Measurements from ENCODE around the gene SLC16A11.
"Not testable (repeated sequence)": the region's sequence is repeated elsewhere in the genome, so short reads cannot be mapped to it uniquely, and the experiment has no call there.

Gene SLC16A11

GRCh38 chr17:7056386-7056785 lies 12.5 kb upstream of the SLC16A11 start:
- DNase-seq = no peak

GRCh38 chr17:7050583-7050982 lies 6.7 kb upstream of the SLC16A11 start:
- not testable (repeated sequence) for DNase-seq

GRCh38 chr17:7048968-7049367 lies 5.1 kb upstream of the SLC16A11 start:
- no peak for DNase-seq

- no peak for DNase-seq
Measured at GRCh38 chr17:7047566-7047965, 3.7 kb upstream of the SLC16A11 start.

GRCh38 chr17:7046725-7047397 lies 3.0 kb upstream of the SLC16A11 start:
- peak; percentile 53 for DNase-seq

- peak; percentile 6 for DNase-seq
Measured at GRCh38 chr17:7046127-7046724, 2.3 kb upstream of the SLC16A11 start.

GRCh38 chr17:7045492-7046126 lies 1.7 kb upstream of the SLC16A11 start:
- peak; percentile 9 for DNase-seq

GRCh38 chr17:7043182-7043496 lies 753 bp downstream of the SLC16A11 start:
- DNase-seq = no peak

GRCh38 chr17:7042501-7043181 lies 1.3 kb downstream of the SLC16A11 start:
- DNase-seq = peak; percentile 40

- DNase-seq = peak; percentile 25
Measured at GRCh38 chr17:7041607-7042500, 2.0 kb downstream of the SLC16A11 start.

GRCh38 chr17:7039832-7040231 lies 4.1 kb downstream of the SLC16A11 start:
- no peak for DNase-seq

GRCh38 chr17:7038025-7038862 lies 5.6 kb downstream of the SLC16A11 start:
- DNase-seq = no peak

- peak; percentile 97 for DNase-seq
Measured at GRCh38 chr17:7035591-7036368, 8.1 kb downstream of the SLC16A11 start, which contains the start of gene SLC16A13. TSS of gene SLC16A13 (plus strand) at chr17:7036015. CDS start at chr17:7036383, 368 bp downstream.

GRCh38 chr17:7034955-7035590 lies 8.8 kb downstream of the SLC16A11 start:
- DNase-seq = no peak

- peak; percentile 11 for DNase-seq
Measured at GRCh38 chr17:7029659-7030058, 14.2 kb downstream of the SLC16A11 start.

- DNase-seq = no peak
Measured at GRCh38 chr17:7029096-7029495, 14.8 kb downstream of the SLC16A11 start.

GRCh38 chr17:7027335-7027734 lies 16.6 kb downstream of the SLC16A11 start:
- DNase-seq = no peak

GRCh38 chr17:7026471-7027115 lies 17.3 kb downstream of the SLC16A11 start:
- no peak for DNase-seq

GRCh38 chr17:7025245-7025644 lies 18.6 kb downstream of the SLC16A11 start:
- DNase-seq = no peak

GRCh38 chr17:7024402-7024785 lies 19.5 kb downstream of the SLC16A11 start:
- no peak for DNase-seq

Data from effector CD8-positive, alpha-beta T cell (primary cell).